HG03175 (cell line): ENCODE results near the gene NEURL1.
A peak's percentile ranks its signal among the peaks of the same experiment; 100 is the strongest.

Experiments
- ATAC-seq: cut with Tn5 transposase; IDR thresholded peaks from one replicate; pipeline ENCODE4 v1.9.1; 2021; ENCODE audit warnings: mild to moderate bottlenecking, moderate library complexity; ENCODE audit not compliant: unreplicated experiment

Gene NEURL1

DNA sequence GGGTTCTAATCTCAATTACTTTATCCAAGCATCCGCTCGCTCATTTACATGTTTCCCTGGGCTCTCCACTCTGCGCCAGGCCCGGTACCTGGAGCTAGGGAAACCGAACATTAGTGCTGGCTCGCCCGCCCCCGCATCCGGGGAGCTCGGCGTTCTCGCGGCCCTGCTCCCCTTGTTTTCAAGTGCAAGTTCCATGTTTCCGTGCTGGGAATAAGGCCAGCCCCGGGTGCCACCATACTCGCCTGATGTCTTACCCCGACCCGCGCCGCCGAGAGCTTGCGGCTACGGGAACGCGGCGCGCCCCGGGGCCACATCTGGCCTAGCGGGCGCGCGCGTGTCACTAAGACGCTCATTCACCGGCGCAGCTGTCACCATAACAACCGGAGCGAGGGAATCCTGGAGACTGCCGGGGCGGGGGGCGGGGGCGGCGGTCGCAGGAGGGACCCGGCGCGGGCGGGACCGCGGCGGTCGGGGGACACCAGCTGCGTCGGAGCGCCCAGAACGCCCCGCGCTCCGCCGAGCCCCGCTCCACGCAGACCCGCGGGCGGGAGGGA lies at the start of gene NEURL1:
Gene NEURL1, plus strand, starts transcription at position 344 of the 554 bp plus-strand sequence. CDS start 683 bp downstream, outside the sequence.
- ATAC-seq: no peak

GRCh38 chr10:103444478-103444877 lies 49.0 kb upstream of the NEURL1 start:
- no peak for ATAC-seq

DNA sequence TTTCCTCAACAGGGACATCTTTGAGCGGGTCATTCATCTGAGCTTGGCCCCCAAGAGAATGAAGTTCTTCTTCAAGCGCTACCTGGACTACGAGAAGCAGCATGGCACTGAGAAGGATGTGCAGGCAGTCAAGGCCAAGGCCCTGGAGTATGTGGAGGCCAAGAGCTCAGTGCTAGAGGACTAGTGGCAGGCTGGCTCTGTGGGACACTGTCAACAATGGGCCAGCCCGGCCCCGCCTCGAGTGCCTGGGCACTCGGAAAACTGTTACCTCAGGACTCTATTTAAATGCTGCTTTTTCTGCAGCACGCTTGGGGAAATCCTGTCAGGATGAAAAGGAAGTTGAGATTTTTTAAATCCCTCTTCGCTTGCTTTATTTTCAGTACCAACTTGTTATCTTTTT lies 48.1 kb upstream of the NEURL1 start:
- ATAC-seq: no peak

DNA sequence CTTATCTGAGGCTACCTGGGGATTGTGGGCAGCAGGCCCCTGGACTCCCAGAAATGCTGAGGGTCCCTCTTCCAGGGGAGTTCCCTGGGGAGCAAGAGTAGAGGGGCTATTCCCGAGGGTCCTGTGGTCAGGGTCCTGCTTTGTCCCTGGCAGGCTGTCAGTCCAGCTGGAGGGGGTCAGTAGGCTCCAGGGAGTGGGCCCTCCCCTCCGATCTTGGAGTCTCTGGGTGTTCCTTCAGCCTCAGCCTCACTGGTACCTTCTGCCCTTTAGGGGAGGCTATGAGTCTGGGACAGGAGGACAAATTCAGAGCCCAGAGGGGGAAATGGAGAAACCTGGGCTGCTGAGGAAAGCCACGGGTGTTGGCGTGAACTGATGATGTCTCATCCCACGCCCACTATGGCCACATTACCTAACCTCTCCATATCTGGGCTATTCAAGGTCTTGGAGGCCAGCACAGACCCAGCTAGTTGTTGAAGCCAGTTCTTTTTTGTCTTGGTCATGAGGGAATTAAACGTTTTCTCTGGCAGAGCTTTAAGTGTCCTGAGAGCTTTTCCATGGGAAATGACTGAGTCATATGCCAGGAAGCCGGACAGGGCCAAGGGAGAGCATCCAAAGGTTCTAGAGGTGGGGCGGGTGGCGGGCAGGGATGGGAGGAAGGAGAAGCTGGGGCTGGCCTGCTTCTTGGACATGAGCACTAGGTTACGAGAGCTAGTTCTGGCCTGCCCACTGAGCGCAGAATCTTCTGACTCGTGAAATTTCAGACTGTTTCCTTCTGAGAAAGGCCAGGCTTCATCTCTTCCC lies 47.5 kb upstream of the NEURL1 start:
- no peak for ATAC-seq

DNA sequence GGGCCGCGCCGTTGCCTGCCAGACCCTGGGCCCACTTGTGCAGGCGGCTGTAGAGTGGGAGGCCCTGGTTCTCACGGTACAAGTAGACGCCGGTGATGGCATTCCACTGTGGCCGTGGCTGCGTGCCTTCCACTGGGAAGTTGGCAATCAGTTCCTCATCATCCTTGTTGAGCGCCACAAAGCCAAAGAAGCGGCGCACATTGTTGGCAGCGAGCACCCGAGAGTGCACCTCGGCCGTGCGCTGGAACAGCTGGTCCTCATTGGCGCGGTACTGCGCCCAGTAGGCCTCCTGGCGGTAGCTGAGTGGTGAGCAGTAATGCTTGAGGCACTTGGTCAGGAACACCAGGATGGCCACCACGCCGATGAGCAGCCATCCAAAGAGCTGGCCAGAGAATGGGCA lies 46.3 kb upstream of the NEURL1 start:
- ATAC-seq: no peak

DNA sequence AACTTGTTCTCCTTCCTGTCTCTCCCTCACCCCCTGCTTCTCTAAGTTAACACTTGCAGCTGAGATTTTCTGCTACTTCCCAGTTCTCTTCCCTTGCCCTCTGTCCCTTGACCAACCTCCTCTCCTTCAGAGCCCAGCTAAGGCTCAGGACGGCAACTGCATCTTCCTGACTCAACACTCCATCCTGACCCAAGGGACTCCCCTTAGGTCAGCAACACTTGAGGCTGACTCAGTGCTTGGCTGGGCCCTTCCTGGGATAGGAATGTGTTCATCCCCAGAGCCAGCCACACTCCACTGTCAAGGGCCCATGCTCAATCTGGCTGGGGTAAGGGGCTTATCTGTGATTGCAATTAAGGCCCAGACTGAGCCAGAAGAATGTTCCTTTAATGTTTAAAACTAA lies 44.8 kb upstream of the NEURL1 start:
- no peak for ATAC-seq

DNA sequence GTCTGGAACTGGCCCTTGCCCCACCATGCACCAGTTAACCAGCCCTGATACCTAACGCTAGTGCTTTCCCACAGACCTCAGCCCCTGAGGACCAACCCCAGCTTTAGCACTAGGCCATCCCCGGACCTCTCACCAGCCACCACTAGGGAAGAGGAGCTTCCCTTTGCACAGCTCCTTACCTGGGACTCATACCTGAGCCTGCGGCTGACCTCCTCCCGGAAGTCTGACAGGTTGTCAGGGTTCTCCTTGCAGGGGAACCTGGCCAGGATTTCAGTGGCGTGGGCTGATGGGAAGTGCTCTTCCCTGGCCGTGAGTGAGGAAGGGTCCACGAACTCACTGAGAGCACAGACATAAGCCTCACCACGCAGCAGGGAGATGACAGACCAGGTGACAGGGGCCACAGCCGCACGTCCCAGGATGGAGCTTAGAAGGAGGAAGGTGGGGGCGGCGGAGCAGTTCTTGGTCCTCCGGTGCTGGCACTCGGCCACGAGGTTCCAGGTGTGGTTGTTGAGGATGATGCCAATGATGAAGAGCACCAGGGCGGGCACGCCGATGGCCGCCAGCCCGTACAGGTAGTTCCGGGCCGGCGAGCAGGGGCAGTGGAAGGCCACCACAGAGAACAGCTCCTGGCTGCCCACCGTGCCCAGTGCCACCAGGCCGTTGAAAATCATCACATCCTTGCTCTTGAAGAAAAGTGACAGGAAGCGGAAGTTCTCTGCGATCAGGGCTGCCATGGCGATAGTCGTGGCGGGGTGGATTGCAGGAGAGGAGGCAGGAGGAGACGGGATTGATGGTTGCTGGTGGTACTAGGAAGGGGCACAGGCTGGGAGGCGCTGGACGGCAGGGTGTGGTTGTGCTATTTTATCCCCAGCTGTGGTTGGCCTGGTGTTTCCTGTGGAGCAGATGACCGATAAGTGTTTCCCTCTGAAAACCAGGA lies 44.0 kb upstream of the NEURL1 start:
- ATAC-seq: no peak

- no peak for ATAC-seq
Measured at GRCh38 chr10:103450201-103450695, 43.3 kb upstream of the NEURL1 start.

GRCh38 chr10:103451091-103451813 lies 42.3 kb upstream of the NEURL1 start:
- no peak for ATAC-seq

DNA sequence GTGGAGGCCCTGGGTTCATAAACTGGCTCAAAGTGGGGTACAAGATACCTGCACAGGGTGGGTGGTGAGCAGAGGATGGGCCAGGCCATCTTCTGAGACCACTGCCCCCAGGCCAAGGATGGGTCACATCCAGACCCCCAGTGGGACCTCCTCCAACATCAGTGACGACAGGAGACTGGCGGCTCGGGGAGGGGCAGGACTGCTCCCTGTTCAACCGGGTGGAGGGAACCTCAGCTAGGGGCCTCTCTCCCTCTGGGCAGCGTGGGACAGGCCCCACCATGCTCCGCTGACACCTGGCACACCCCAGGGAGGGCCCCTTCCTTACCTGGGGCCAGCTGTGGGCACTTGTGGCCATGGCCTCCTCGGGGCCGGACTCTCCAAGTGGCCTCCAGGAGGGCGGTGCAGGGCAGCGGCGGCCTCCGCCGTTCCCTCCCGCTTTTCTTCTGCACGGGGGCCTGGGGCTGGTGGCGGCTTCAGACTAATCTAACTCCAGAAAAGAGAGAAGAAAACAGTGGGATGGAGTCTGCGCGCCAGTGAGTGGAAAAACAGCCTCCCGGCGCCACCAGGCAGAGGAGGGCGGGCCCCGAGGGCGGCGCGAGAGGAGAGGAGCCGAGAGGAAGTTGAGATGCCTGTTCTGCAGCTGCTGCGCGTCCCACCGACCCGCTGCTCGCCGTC lies 41.5 kb upstream of the NEURL1 start, which contains the start of gene CALHM2:
Gene CALHM2, minus strand, starts transcription at position 540 of the 675 bp plus-strand sequence. CDS start 2,429 bp downstream, outside the sequence.
- peak; percentile 76 for ATAC-seq

DNA sequence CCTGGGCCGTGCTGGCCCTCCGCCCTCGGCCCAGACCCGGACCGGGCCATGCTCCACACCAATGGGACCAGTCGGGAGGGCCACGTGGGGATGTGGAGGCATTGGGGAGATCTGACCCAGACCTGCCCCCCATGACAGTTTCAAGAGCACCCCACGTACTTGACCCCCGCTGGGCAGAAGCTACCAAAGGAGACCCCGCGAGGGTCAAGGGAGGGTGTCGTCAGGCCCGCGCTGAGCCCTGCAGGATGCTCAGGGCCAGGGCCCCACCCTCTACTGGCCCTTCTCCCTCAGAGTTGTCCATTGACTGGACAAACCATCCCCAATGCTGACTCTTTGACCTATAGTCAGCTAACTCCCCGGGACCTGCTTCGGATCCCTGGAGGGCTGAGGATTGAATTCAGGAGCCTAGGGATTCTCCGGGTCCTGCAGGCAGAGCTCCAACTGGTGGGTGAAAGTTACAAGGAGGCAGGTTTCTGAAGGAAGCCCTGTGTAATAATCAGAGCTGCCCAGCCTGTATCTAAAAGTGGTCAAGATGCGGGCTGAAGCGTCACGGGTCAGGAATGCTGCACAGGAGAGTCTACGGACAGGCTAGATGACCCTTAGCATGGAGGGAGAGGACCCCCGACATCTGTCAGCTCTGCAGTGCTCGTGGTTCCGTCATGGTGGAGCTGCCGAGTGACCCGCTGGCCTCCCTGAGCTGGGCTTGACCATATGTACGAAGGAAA lies 40.8 kb upstream of the NEURL1 start:
- ATAC-seq: no peak

- no peak for ATAC-seq
Measured at GRCh38 chr10:103454026-103454425, 39.5 kb upstream of the NEURL1 start.

DNA sequence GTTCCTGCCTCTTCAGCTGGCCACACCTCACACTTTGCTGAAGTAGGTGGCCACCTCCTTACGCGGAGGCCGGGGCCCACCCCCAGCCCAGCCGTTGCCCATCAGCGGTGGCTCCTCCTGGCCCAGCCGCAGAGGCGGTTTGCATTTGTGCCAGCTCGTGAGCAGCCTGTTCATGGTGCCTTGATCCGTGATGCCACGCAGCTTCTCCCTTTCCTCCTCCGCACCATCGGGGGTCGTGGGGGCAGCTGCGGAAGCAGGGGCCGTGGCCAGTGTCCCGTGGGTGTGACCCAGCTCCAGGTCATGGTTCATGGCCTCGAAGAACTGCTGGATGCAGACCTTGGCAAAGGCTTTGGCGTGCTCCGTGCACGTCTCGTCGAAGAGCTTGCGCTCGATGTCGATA lies 38.3 kb upstream of the NEURL1 start:
- ATAC-seq: no peak

DNA sequence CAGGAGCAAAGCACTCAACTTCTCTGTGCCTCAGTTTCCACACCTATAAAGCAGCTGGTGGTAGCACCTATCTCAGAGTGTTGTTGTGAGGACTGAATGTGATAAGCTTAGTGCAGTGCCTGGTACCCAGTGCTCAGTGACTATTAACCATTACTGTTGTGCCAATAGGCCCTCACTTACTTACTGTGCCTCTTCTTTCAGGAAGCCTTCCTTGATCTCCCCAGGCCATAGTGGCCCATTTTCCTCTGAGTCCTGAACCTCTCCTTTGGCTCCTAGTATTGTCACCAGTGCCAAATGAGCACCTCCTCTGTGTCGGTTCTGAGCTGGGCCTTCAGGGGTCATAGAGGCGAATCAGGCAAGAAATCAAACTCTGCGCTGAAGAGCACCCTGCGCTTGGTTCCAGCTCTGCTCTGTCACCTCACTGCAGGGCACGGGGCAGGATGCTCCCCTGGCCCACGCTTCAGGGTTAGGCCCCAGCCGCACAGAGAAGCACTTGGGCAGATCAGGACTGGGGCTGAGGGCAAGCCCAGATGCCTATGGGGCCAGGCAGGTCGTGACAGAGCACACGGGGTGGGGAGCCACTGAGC lies 37.3 kb upstream of the NEURL1 start:
- no peak for ATAC-seq

GRCh38 chr10:103457176-103457712 lies 36.3 kb upstream of the NEURL1 start:
- ATAC-seq: no peak

- no peak for ATAC-seq
Measured at GRCh38 chr10:103457896-103458583, 35.5 kb upstream of the NEURL1 start.

- peak; percentile 53 for ATAC-seq
Measured at GRCh38 chr10:103458720-103459119, 34.8 kb upstream of the NEURL1 start, which contains the start of gene CALHM1. TSS of gene CALHM1 (minus strand) at chr10:103458900. CDS start at chr10:103458751, 149 bp downstream.

GRCh38 chr10:103459615-103460014 lies 33.9 kb upstream of the NEURL1 start:
- ATAC-seq: no peak
